Liver (tissue), 9 donors: ENCODE results near the gene PCDH19. TPM values are rescaled to one million over a fixed set of nuclear protein-coding genes. Genes with fewer than 3 reads are reported as not detected.
A peak's percentile ranks its signal among the peaks of the same experiment; 100 is the strongest.

Experiments
- DNase-seq: peaks from one replicate; pipeline ENCODE4 v3.0.0-alpha.2; 2017; ENCODE audit warnings: low spot score
- H3K27ac ChIP-seq, 2 donors: one replicate each; pipeline ENCODE4 v1.7.0; 2013; ENCODE audit warnings: inconsistent platforms in 2 of 2, low read length in 2 of 2, control low read depth in 1 of 2, low read depth in 1 of 2, mild to moderate bottlenecking in 1 of 2
- H3K27me3 ChIP-seq, 4 donors: one replicate each; pipeline versions ENCODE4 v1.6.1 to v1.7.0; 2013; ENCODE audit warnings: low read length in 3 of 4, inconsistent platforms in 1 of 4, mild to moderate bottlenecking in 1 of 4, moderate library complexity in 1 of 4; ENCODE audit not compliant: control insufficient read depth in 4 of 4, insufficient read depth in 4 of 4
- H3K36me3 ChIP-seq, 4 donors: one replicate each; pipeline versions ENCODE4 v1.6.1 to v1.7.0; 2013; ENCODE audit warnings: low read length in 3 of 4, mild to moderate bottlenecking in 3 of 4, low read depth in 1 of 4, moderate library complexity in 1 of 4; ENCODE audit not compliant: control insufficient read depth in 4 of 4, insufficient read depth in 3 of 4
- H3K4me1 ChIP-seq, 4 donors: one replicate each; pipeline versions ENCODE4 v1.6.1 to v1.7.0; 2013; ENCODE audit warnings: low read length in 3 of 4, mild to moderate bottlenecking in 3 of 4, moderate library complexity in 1 of 4; ENCODE audit not compliant: control insufficient read depth in 4 of 4, insufficient read depth in 4 of 4
- H3K4me3 ChIP-seq, 3 donors: one replicate each; pipeline versions ENCODE4 v1.6.1 to v1.7.0; 2013; ENCODE audit warnings: low read length in 3 of 3, control low read depth in 1 of 3, low read depth in 1 of 3, mild to moderate bottlenecking in 1 of 3
- H3K9ac ChIP-seq, 2 donors: one replicate each; pipeline ENCODE4 v1.7.0; 2013; ENCODE audit warnings: low read length in 2 of 2, mild to moderate bottlenecking in 2 of 2, moderate library complexity in 2 of 2, control low read depth in 1 of 2, low read depth in 1 of 2
- H3K9me3 ChIP-seq, 4 donors: one replicate each; pipeline versions ENCODE4 v1.6.1 to v1.7.0; 2013; ENCODE audit warnings: low read length in 3 of 4; ENCODE audit not compliant: control insufficient read depth in 4 of 4
- EGR1 ChIP-seq, 2 donors: IDR thresholded peaks; 2 replicates each; pipeline ENCODE4 v1.6.1; 2016 to 2018; ENCODE audit warnings: antibody characterized with exemption in 2 of 2, low read depth in 2 of 2
- FOXA1 ChIP-seq: IDR thresholded peaks from 2 replicates; pipeline ENCODE4 v1.6.1; 2016; ENCODE audit warnings: antibody characterized with exemption
- FOXA2 ChIP-seq: IDR thresholded peaks from 2 replicates; pipeline ENCODE4 v1.6.1; 2016; ENCODE audit warnings: antibody characterized with exemption
- HNF4A ChIP-seq, 2 donors: conservative IDR thresholded peaks; 2 replicates each; pipeline ENCODE4 v1.6.1; 2016; ENCODE audit warnings: antibody characterized with exemption in 2 of 2, mild to moderate bottlenecking in 2 of 2
- NR2F2 ChIP-seq: IDR thresholded peaks from 2 replicates; pipeline ENCODE4 v1.6.1; 2016; ENCODE audit warnings: antibody characterized with exemption
- RAD21 ChIP-seq, 2 donors: IDR thresholded peaks; 2 replicates each; pipeline ENCODE4 v1.6.1; 2016; ENCODE audit warnings: antibody characterized with exemption in 2 of 2, mild to moderate bottlenecking in 2 of 2
- RXRA ChIP-seq, 2 donors: IDR thresholded peaks; 2 replicates each; pipeline ENCODE4 v1.6.1; 2017 to 2018; ENCODE audit warnings: antibody characterized with exemption in 2 of 2, mild to moderate bottlenecking in 1 of 2
- TAF1 ChIP-seq: conservative IDR thresholded peaks from 2 replicates; pipeline ENCODE4 v1.6.1; 2016; ENCODE audit warnings: antibody characterized with exemption, mild to moderate bottlenecking
- YY1 ChIP-seq: IDR thresholded peaks from 2 replicates; pipeline ENCODE4 v1.6.1; 2016; ENCODE audit warnings: antibody characterized with exemption, mild to moderate bottlenecking
- WGBS: extraction: QIAGEN DNeasy Blood & Tissue Kit; methylation state at CpG from one replicate; pipeline ENCODE4 v1.1.7; 2013; 5-methylcytosine and 5-hydroxymethylcytosine counted together
- polyA plus RNA-seq, 2 donors: library from polyadenylated mRNA; stranded (reverse) in 1 of 2; unstranded in 1 of 2; fragments of 200-250 nt in 1 of 2; fragments of >200 nt in 1 of 2; fragmentation: Nextera tagmentation in 1 of 2; extraction: Ambion mirVana in 1 of 2; gene quantifications; one replicate each; pipeline versions ENCODE4 v1.2.1 to v1.2.3, GENCODE V29; 2013 to 2015
- total RNA-seq, 2 donors: library from RNA; depleted of rRNA; stranded (reverse); fragments of >200 nt; gene quantifications; one replicate each; pipeline ENCODE4 v1.2.3, GENCODE V29; 2014
- TF ChIP-seq, protein P1 (sequence below): IDR thresholded peaks from 2 replicates; pipeline ENCODE4 v1.6.1; 2016; ENCODE audit warnings: antibody characterized with exemption
- TF ChIP-seq, protein P2 (sequence below): IDR thresholded peaks from 2 replicates; pipeline ENCODE4 v1.6.1; 2016; ENCODE audit warnings: antibody characterized with exemption
- TF ChIP-seq, protein P3 (sequence below): fragments of 150-350 bp; IDR thresholded peaks from 2 replicates; pipeline ENCODE4 v1.5.1; 2017; ENCODE audit warnings: improper control_type of control experiment, low read depth, low read length; ENCODE audit not compliant: missing input control
- TF ChIP-seq, protein P4 (sequence below): IDR thresholded peaks from 2 replicates; pipeline ENCODE4 v1.6.1; 2016; ENCODE audit warnings: antibody characterized with exemption, mild to moderate bottlenecking
- donor health status: healthy.
- donor health status: healthy.
- donor health status: healthy.
- donor health status: healthy.
- donor health status: healthy.

Gene PCDH19
- total and polyA plus RNA-seq, 4 donors, result 0.03 to 0.44 (median 0.17) TPM; not detected in 1

DNA sequence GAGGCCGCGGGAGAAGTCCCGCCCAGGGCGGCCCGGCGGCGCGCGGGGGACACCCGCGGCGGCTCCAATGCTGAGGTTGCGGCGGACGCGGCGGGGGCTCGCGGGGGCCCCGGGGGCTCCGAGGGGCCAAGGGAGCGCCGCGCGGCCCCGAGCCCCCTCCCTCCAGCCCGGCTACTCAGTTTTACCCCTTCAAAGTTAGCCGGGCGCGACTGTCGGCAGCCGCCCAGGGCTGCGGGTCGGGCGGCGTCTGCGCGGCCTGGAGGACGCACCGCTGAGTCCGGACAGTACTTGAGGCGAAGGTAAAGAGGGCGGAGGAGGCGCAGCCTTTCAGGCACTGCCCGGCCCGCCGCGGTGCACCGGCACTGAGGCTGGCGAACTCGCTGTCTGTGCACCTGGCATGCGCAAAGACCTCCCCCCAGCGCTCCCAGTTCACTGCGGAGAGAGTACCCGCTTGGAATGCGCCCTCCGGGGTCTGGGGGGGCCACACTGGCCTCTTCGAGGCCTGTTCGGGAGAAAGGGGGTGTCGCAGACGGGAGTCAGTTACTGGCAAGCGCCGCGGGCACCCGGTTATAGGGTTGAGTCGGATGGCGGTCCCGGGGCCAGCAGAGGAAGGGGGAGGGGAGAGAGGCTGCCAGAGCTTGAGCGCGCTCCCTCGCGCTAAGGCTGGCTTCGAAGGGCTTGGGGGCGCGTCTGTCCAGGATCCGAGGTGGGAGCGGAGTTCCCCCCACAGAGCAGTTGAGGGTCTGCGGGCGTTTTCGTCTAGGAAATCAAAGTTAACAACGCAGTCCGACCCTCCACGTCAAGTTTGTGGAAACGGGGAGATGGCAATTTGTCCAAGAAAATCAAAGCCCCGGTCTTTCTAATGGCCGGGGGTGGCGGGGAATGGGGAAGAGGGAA lies 1.1 kb downstream of the PCDH19 start (continued):
- TF ChIP-seq, protein P1, sequence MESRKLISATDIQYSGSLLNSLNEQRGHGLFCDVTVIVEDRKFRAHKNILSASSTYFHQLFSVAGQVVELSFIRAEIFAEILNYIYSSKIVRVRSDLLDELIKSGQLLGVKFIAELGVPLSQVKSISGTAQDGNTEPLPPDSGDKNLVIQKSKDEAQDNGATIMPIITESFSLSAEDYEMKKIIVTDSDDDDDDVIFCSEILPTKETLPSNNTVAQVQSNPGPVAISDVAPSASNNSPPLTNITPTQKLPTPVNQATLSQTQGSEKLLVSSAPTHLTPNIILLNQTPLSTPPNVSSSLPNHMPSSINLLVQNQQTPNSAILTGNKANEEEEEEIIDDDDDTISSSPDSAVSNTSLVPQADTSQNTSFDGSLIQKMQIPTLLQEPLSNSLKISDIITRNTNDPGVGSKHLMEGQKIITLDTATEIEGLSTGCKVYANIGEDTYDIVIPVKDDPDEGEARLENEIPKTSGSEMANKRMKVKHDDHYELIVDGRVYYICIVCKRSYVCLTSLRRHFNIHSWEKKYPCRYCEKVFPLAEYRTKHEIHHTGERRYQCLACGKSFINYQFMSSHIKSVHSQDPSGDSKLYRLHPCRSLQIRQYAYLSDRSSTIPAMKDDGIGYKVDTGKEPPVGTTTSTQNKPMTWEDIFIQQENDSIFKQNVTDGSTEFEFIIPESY, result no peak

DNA sequence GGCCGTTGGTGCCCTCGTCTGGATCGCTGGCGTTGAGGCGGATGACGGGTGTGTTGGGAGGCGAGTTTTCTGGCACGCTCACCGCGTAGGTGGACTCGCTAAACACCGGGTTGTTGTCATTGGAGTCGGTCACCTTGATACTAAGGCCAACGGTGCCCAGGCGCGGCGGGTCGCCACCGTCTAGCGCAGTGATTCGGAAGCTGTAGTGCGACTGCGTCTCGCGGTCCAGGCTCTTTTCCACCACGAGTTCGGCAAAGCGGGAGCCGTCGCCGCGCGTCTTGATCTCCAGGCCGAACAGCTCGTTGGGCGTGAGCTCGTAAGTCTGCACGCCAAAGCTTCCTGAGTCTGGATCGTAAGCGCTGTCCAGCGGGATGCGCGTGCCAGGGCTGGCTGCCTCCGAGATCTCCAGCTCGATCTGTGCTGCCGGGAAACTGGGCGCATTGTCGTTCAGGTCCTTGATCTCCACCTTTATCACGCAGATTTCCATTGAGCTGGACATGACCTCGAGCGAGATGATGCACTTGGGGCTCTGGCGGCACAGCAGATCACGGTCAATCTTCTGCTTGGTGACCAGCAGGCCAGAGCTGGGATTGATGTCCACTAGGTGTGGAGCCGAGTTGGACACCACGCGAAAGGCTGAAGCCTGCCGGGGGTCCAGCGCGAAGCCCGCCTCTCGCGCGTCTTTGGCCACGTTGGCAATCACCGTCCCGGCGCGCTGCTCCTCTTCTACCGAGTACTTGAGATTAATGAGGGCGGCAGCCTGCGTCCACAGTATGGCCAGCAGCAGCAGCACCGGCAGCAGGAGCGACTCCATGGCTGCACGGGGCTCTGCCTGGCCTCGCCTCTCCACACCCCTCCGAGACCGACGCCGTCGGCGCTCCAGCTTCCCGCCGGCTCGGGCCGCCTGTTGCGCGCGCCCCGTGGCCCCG lies 2.0 kb downstream of the PCDH19 start:
- Histone ChIP-seq H3K9me3 (peaks cover 0 to 5% (median 2%) of the 10 kb centered on the region in 4 donors), H3K36me3 (no peaks in the 10 kb centered on the region), H3K9ac (no peak overlapping the region), H3K27ac (no peak overlapping the region), H3K4me1 (peaks cover 7 to 34% (median 11%) of the 10 kb centered on the region in 4 donors), H3K27me3 (peaks cover 0 to 11% (median 7%) of the 10 kb centered on the region in 4 donors), H3K4me3 (peak overlapping the region in 1 of 3 donors; percentile 25)
- no peak for DNase-seq
- TF ChIP-seq RAD21 (IDR thresholded peaks at IDR 0.05) (no peak), HNF4A (conservative IDR thresholded peaks at IDR 0.05) (no peak), FOXA1 (no peak), EGR1 (IDR thresholded peaks at IDR 0.05; ENCODE audit: low read depth in 2 of 2) (no peak), NR2F2 (no peak), RXRA (IDR thresholded peaks at IDR 0.05) (no peak), TAF1 (no peak), YY1 (no peak), FOXA2 (no peak)
- TF ChIP-seq, protein P2, sequence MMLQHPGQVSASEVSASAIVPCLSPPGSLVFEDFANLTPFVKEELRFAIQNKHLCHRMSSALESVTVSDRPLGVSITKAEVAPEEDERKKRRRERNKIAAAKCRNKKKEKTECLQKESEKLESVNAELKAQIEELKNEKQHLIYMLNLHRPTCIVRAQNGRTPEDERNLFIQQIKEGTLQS, result no peak
- TF ChIP-seq, protein P3, sequence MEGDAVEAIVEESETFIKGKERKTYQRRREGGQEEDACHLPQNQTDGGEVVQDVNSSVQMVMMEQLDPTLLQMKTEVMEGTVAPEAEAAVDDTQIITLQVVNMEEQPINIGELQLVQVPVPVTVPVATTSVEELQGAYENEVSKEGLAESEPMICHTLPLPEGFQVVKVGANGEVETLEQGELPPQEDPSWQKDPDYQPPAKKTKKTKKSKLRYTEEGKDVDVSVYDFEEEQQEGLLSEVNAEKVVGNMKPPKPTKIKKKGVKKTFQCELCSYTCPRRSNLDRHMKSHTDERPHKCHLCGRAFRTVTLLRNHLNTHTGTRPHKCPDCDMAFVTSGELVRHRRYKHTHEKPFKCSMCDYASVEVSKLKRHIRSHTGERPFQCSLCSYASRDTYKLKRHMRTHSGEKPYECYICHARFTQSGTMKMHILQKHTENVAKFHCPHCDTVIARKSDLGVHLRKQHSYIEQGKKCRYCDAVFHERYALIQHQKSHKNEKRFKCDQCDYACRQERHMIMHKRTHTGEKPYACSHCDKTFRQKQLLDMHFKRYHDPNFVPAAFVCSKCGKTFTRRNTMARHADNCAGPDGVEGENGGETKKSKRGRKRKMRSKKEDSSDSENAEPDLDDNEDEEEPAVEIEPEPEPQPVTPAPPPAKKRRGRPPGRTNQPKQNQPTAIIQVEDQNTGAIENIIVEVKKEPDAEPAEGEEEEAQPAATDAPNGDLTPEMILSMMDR, result no peak
- TF ChIP-seq, protein P4, sequence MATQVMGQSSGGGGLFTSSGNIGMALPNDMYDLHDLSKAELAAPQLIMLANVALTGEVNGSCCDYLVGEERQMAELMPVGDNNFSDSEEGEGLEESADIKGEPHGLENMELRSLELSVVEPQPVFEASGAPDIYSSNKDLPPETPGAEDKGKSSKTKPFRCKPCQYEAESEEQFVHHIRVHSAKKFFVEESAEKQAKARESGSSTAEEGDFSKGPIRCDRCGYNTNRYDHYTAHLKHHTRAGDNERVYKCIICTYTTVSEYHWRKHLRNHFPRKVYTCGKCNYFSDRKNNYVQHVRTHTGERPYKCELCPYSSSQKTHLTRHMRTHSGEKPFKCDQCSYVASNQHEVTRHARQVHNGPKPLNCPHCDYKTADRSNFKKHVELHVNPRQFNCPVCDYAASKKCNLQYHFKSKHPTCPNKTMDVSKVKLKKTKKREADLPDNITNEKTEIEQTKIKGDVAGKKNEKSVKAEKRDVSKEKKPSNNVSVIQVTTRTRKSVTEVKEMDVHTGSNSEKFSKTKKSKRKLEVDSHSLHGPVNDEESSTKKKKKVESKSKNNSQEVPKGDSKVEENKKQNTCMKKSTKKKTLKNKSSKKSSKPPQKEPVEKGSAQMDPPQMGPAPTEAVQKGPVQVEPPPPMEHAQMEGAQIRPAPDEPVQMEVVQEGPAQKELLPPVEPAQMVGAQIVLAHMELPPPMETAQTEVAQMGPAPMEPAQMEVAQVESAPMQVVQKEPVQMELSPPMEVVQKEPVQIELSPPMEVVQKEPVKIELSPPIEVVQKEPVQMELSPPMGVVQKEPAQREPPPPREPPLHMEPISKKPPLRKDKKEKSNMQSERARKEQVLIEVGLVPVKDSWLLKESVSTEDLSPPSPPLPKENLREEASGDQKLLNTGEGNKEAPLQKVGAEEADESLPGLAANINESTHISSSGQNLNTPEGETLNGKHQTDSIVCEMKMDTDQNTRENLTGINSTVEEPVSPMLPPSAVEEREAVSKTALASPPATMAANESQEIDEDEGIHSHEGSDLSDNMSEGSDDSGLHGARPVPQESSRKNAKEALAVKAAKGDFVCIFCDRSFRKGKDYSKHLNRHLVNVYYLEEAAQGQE, result no peak
- TF ChIP-seq, protein P1, result no peak
- WGBS, result 9% methylated on average over 90 of the region's 90 CpGs
